Measurements from ENCODE around the gene CCNI2. TPM values are rescaled to one million over a fixed set of nuclear protein-coding genes. Genes with fewer than 3 reads are reported as not detected.

Gene CCNI2, protein sequence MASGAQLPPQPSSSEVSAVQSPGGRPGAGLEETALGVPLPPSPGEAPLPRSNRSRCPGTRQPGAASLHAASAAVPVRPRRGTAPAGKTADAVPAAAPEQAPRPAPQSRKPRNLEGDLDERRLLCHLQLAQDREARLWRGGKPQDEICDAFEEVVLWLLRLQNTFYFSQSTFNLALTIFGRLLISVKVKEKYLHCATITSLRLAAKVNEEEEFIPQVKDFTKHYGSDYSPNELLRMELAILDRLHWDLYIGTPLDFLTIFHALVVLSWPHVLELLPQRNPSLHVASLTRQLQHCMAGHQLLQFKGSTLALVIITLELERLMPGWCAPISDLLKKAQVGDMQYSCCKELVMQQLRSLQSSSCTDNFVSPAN
- total RNA-seq = 1 to 10 TPM in 1 of 3 donors, under 1 TPM in 1, not detected in 1; 0.98 to 2.0 TPM

DNA sequence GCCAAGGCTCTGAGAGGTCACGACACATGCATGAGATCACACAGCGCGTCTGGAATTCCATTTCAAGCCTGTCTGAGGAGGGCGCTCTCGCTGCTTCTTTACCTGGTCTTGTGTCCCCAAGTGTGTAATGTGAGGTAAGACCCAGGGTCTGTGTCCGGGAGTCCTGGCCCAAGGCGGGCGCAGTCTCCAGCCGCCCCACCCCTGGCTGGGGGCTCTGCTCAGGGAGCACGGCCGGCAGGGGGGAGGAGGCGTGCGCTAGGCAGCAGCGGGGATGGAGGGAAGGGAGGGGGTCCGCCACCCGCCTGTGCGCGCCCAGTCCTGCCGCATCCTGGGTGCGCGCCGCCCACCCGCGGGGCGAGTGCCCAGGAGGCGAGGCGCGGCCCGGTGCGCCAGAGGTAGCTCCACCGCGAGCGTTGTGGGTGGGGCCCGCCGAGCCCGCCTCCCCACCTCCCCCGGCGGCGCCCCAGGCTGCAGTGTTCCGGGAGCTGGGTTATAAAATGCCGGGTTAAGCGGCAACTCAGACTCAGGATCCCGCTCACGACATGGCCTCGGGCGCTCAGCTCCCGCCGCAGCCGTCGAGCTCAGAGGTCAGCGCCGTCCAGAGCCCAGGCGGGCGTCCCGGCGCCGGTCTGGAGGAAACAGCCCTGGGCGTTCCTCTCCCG is at the start of gene CCNI2:
Gene CCNI2 (plus strand): TSS at position 473 of the 662 bp plus-strand sequence. CDS start 70 bp downstream, at position 543.
- H3K9me3 ChIP-seq = no peaks in the 10 kb centered on the region
- TF ChIP-seq, protein P1, sequence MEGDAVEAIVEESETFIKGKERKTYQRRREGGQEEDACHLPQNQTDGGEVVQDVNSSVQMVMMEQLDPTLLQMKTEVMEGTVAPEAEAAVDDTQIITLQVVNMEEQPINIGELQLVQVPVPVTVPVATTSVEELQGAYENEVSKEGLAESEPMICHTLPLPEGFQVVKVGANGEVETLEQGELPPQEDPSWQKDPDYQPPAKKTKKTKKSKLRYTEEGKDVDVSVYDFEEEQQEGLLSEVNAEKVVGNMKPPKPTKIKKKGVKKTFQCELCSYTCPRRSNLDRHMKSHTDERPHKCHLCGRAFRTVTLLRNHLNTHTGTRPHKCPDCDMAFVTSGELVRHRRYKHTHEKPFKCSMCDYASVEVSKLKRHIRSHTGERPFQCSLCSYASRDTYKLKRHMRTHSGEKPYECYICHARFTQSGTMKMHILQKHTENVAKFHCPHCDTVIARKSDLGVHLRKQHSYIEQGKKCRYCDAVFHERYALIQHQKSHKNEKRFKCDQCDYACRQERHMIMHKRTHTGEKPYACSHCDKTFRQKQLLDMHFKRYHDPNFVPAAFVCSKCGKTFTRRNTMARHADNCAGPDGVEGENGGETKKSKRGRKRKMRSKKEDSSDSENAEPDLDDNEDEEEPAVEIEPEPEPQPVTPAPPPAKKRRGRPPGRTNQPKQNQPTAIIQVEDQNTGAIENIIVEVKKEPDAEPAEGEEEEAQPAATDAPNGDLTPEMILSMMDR (IDR thresholded peaks at IDR 0.05) = peak in 1 of 3 donors; percentile 43
- no peak for TF ChIP-seq POLR2A (IDR thresholded peaks at IDR 0.05)
- no peak for TF ChIP-seq POLR2AphosphoS5 (IDR thresholded peaks at IDR 0.05)
- H3K27ac ChIP-seq = no peak within 1 kb of the TSS
- intact Hi-C loops (cut with DNase I; ENCODE audit: low total_unique reads) = no loop called here
- no peaks in the 10 kb centered on the region for H3K4me1 ChIP-seq
- DNase-seq (ENCODE audit: low spot score in 2 of 2) = peak in 1 of 2 donors; percentile 36
- H3K4me3 ChIP-seq = peak within 1 kb of the TSS; percentile 18 to 67 (median 58)
- no peaks in the 10 kb centered on the region for H3K36me3 ChIP-seq
- no peaks in the 10 kb centered on the region for H3K27me3 ChIP-seq

DNA sequence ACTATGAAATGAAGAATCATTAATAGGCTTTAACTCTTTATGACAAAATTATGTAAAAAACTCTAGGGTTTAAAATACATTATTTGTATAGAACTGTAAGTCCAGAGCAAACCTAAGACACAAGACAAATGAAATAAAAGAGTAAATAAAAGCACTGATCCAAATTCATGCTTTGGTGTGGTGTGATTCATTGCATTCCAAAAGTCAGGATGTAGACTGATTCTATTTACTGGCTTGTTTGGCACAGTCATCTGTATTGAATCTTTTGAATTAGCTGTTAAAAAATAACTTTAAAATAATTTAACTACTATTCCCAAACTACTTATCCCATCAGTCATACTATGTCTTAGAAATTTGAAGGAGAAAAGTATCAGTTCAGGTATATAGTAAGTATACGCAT is 42.4 kb upstream of the CCNI2 start:
- no peaks in the 10 kb centered on the region for H3K27me3 ChIP-seq
- peaks cover 5% of the 10 kb centered on the region for H3K36me3 ChIP-seq
- DNase-seq (ENCODE audit: low spot score in 2 of 2) = no peak
- no peak for TF ChIP-seq POLR2AphosphoS5 (IDR thresholded peaks at IDR 0.05)
- no peak for TF ChIP-seq POLR2A (IDR thresholded peaks at IDR 0.05)
- TF ChIP-seq, protein P1 (IDR thresholded peaks at IDR 0.05) = no peak
- intact Hi-C loops (cut with DNase I; ENCODE audit: low total_unique reads) = no loop called here
- H3K4me1 ChIP-seq = no peaks in the 10 kb centered on the region
- H3K9me3 ChIP-seq = no peaks in the 10 kb centered on the region
- H3K4me3 ChIP-seq = no peak overlapping the region
- H3K27ac ChIP-seq = no peak overlapping the region

DNA sequence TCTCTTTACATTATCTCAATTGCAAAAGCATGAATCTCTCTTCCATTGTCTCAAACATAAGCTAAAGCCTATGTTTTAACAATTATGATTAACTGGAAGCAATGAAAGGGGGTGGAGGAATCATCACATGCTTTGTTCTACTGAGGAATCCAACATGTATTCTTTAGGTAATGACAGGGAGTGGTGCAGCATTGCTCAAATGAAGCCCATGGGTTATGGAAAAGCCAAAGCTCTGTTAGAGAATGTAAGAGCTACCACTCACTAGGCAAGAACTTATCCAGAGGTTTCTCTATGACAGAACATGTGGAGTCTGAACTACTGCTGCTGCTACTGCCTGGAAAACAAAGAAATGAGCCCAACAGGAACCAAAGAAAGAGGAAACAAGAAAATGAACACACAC is 38.6 kb upstream of the CCNI2 start:
- intact Hi-C loops (cut with DNase I; ENCODE audit: low total_unique reads) = no loop called here
- Histone ChIP-seq H3K4me3 (no peak overlapping the region), H3K27me3 (no peaks in the 10 kb centered on the region), H3K9me3 (no peaks in the 10 kb centered on the region), H3K36me3 (no peaks in the 10 kb centered on the region), H3K27ac (no peak overlapping the region), H3K4me1 (no peaks in the 10 kb centered on the region)
- DNase-seq (ENCODE audit: low spot score in 2 of 2) = no peak
- TF ChIP-seq POLR2AphosphoS5 (IDR thresholded peaks at IDR 0.05) (no peak), POLR2A (IDR thresholded peaks at IDR 0.05) (no peak)
- TF ChIP-seq, protein P1 (IDR thresholded peaks at IDR 0.05) = no peak

DNA sequence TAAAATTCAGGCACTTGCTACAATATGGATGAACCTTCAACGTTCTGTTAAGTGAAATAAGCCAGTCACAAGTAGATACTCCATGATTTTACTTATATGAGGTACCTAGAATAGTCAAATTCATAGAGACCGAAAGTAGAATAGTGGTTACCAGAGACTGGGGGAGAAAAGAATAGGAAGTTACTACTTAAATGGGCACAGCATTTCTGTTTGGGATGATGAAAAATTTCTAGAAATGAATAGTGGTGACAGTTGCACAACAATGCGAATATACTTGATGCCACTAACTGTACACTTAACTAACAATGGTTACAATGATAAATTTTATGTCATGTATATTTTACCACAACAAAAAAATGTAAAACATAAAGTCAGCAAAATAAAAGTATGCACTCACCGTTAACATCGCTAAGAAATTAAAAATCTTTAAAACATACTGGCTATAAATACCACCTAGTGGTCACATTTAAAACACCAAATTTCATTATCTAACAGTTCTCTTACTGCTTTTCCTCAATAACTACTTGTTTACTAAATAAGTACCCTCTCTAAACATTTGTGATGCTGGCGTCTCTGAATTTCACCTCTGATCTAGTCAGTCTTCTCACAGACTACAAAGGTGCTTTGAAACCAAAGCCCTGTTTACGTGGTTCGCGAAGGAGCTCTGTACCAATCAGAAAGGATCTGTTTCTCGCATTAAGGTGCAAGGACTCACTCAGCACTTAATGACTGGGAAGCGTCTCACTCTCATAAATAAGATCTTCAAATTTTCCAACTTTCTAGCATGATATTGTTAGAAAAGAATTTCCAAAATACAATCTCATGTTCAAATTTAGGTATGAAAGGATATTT is 32.5 kb upstream of the CCNI2 start:
- no peak overlapping the region for H3K4me3 ChIP-seq
- intact Hi-C loops (cut with DNase I; ENCODE audit: low total_unique reads) = no loop called here
- H3K4me1 ChIP-seq = no peaks in the 10 kb centered on the region
- no peak for TF ChIP-seq POLR2AphosphoS5 (IDR thresholded peaks at IDR 0.05)
- TF ChIP-seq, protein P1 (IDR thresholded peaks at IDR 0.05) = peak in 2 of 3 donors; percentile 34 to 43
- H3K9me3 ChIP-seq = no peaks in the 10 kb centered on the region
- no peak for DNase-seq (ENCODE audit: low spot score in 2 of 2)
- no peaks in the 10 kb centered on the region for H3K27me3 ChIP-seq
- no peaks in the 10 kb centered on the region for H3K36me3 ChIP-seq
- H3K27ac ChIP-seq = no peak overlapping the region
